HepG2 (cell line): ENCODE data around the gene SKA2. TPM values are rescaled to one million over a fixed set of nuclear protein-coding genes. Genes with fewer than 3 reads are reported as not detected.
A peak's percentile ranks its signal among the peaks of the same experiment; 100 is the strongest.

Experiments used
- ESRRA ChIP-seq: sonication (generic); formaldehyde crosslinking; IDR thresholded peaks from 2 replicates; pipeline ENCODE4 v1.5.1; 2020; ENCODE audit warnings: mild to moderate bottlenecking, low read depth, missing genetic modification reagents
- FOXO1 ChIP-seq: sonication (generic); formaldehyde crosslinking; IDR thresholded peaks from 2 replicates; pipeline ENCODE4 v1.4.0; 2020; ENCODE audit warnings: missing genetic modification reagents
- HDAC6 ChIP-seq: fragments of 200-600 bp; sonication (generic); IDR thresholded peaks from 2 replicates; pipeline ENCODE4 v1.7.0; 2017; ENCODE audit warnings: mild to moderate bottlenecking, antibody characterized with exemption, low read length, low read depth
- IRF2 ChIP-seq: IDR thresholded peaks from 2 replicates; pipeline ENCODE4 v1.6.1; 2018; ENCODE audit warnings: missing genetic modification reagents, missing compliant biosample characterization
- KDM4B ChIP-seq: sonication (generic); formaldehyde crosslinking; IDR thresholded peaks from 2 replicates; pipeline ENCODE4 v1.4.0; 2020; ENCODE audit warnings: missing genetic modification reagents
- NRL ChIP-seq: sonication (generic); formaldehyde crosslinking; IDR thresholded peaks from 2 replicates; pipeline ENCODE4 v1.5.0; 2020; ENCODE audit warnings: missing genetic modification reagents, mild to moderate bottlenecking, moderate library complexity, borderline replicate concordance
- PRMT3 ChIP-seq: sonication (generic); formaldehyde crosslinking; IDR thresholded peaks from 2 replicates; pipeline ENCODE4 v1.8.1; 2022; ENCODE audit warnings: low read depth, mild to moderate bottlenecking, moderate library complexity, missing genetic modification reagents, borderline replicate concordance
- SNAPC4 ChIP-seq: sonication (generic); formaldehyde crosslinking; IDR thresholded peaks from 2 replicates; pipeline ENCODE4 v1.4.0; 2020; ENCODE audit warnings: mild to moderate bottlenecking, missing genetic modification reagents
- SP5 ChIP-seq: IDR thresholded peaks from 2 replicates; pipeline ENCODE4 v1.6.1; 2016; ENCODE audit warnings: low read depth, borderline replicate concordance
- TAF1 ChIP-seq: sonication (generic); formaldehyde crosslinking; IDR thresholded peaks from 2 replicates; pipeline ENCODE4 v1.4.0; 2020; ENCODE audit warnings: missing genetic modification reagents
- TRAFD1 ChIP-seq: sonication (generic); formaldehyde crosslinking; IDR thresholded peaks from 2 replicates; pipeline ENCODE4 v1.5.1; 2020; ENCODE audit warnings: missing genetic modification reagents, mild to moderate bottlenecking, borderline replicate concordance
- ZBTB7A ChIP-seq: sonication (generic); formaldehyde crosslinking; IDR thresholded peaks from 2 replicates; pipeline ENCODE4 v1.8.0; 2022; ENCODE audit warnings: mild to moderate bottlenecking, missing genetic modification reagents
- ZFX ChIP-seq: sonication (generic); formaldehyde crosslinking; IDR thresholded peaks from 2 replicates; pipeline ENCODE4 v1.4.0; 2020; ENCODE audit warnings: mild to moderate bottlenecking, low read depth, missing genetic modification reagents, moderate library complexity
- ZNF225 ChIP-seq: sonication (generic); formaldehyde crosslinking; IDR thresholded peaks from 2 replicates; pipeline ENCODE4 v1.4.0; 2020; ENCODE audit warnings: mild to moderate bottlenecking, missing genetic modification reagents
- ZNF276 ChIP-seq: sonication (generic); formaldehyde crosslinking; IDR thresholded peaks from 2 replicates; pipeline ENCODE4 v1.4.0; 2020; ENCODE audit warnings: mild to moderate bottlenecking, low read depth, missing genetic modification reagents
- ZNF562 ChIP-seq: sonication (generic); formaldehyde crosslinking; IDR thresholded peaks from 2 replicates; pipeline ENCODE4 v1.8.0; 2022; ENCODE audit warnings: missing genetic modification reagents, borderline replicate concordance
- ZNF639 ChIP-seq: conservative IDR thresholded peaks from 2 replicates; pipeline ENCODE4 v1.6.1; 2018; ENCODE audit warnings: missing genetic modification reagents
- ZNF879 ChIP-seq: sonication (generic); formaldehyde crosslinking; IDR thresholded peaks from 2 replicates; pipeline ENCODE4 v1.8.1; 2023; ENCODE audit warnings: missing genetic modification reagents
- ZZZ3 ChIP-seq: sonication (generic); formaldehyde crosslinking; IDR thresholded peaks from 2 replicates; pipeline ENCODE4 v1.4.0; 2020; ENCODE audit warnings: missing genetic modification reagents, mild to moderate bottlenecking, borderline replicate concordance
- polyA plus RNA-seq, 8 experiments: library from polyadenylated mRNA; depleted of rRNA in 3 of 8; stranded (reverse) in 7 of 8; unstranded in 1 of 8; fragments of >200 nt; fragmentation: Illumina TruSeq in 4 of 8; extraction: Trizol in 4 of 8; gene quantifications; 2 replicates each; pipeline versions ENCODE4 v1.2.1 to v1.2.3, GENCODE V29; 2011 to 2016; ENCODE audit warnings: low read depth in 4 of 8, missing spikeins in 1 of 8, mixed read lengths in 1 of 8; ENCODE audit not compliant: insufficient read depth in 1 of 8
- total RNA-seq, 5 experiments: library from RNA; depleted of rRNA; stranded (reverse); fragments of >200 nt; fragmentation: Illumina TruSeq; extraction: Trizol; gene quantifications; 2 replicates each; pipeline ENCODE4 v1.2.3, GENCODE V29; 2016; ENCODE audit warnings: low read depth in 1 of 5

The SKA2 gene
- total and polyA plus RNA-seq, 2 of the 13 experiments (the other 11 are each of a cell fraction or from before 2014, with no cell fraction given): 18.6 to 91.8 TPM

GRCh38 chr17:59106463-59107305, 48.3 kb downstream of the SKA2 start, which contains the start of gene TRIM37 (continued):
- no peak for TF ChIP-seq SNAPC4 (CRISPR knock-in tag)
- no peak for TF ChIP-seq TRAFD1 (CRISPR knock-in tag)
- no peak for TF ChIP-seq HDAC6
- TF ChIP-seq ESRRA (CRISPR knock-in tag): peak; percentile 75; the same call in 1 of the 2 replicates
- no peak for TF ChIP-seq ZNF562
- peak; percentile 88 for TF ChIP-seq ZNF639 (CRISPR knock-in tag)
- peak; percentile 92 for TF ChIP-seq TAF1 (CRISPR knock-in tag)
- TF ChIP-seq KDM4B (CRISPR knock-in tag): no peak
- peak; percentile 84 for TF ChIP-seq ZFX
- no peak; the same call in 1 of the 2 replicates for TF ChIP-seq ZNF276
- peak; percentile 82 for TF ChIP-seq SP5 (CRISPR knock-in tag)
- peak; percentile 83 for TF ChIP-seq NRL (CRISPR knock-in tag)
- TF ChIP-seq ZNF225 (CRISPR knock-in tag): 0 out of 2 replicates have a peak, but pooled peaks have one; percentile 46
- peak; percentile 47; the same call in 1 of the 2 replicates for TF ChIP-seq FOXO1 (CRISPR knock-in tag)
- TF ChIP-seq ZNF879 (CRISPR knock-in tag): no peak
- TF ChIP-seq PRMT3: peak; percentile 84
- peak; percentile 93 for TF ChIP-seq IRF2 (CRISPR knock-in tag)
- TF ChIP-seq ZBTB7A: peak; percentile 59; the same call in 1 of the 2 replicates
- no peak; the same call in 1 of the 2 replicates for TF ChIP-seq ZZZ3
